Activated CD4-positive, CD25-positive, alpha-beta regulatory T cell treated with anti-CD3 and anti-CD28 coated beads, Interleukin-2, amount 50 U/mL, for 72 hours (primary cell): Measurements from ENCODE around the gene OBP2B.
"Not testable (repeated sequence)": the region's sequence is repeated elsewhere in the genome, so short reads cannot be mapped to it uniquely, and the experiment has no call there.

Experiments
- DNase-seq: peaks from one replicate; pipeline ENCODE4 v3.0.0; 2021

Gene OBP2B, protein sequence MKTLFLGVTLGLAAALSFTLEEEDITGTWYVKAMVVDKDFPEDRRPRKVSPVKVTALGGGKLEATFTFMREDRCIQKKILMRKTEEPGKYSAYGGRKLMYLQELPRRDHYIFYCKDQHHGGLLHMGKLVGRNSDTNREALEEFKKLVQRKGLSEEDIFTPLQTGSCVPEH

GRCh38 chr9:133208880-133209300, at the start of gene OBP2B:
OBP2B (minus strand) TSS chr9:133209250; CDS start chr9:133209199, 51 bp downstream.
- DNase-seq: not testable (repeated sequence)

DNA sequence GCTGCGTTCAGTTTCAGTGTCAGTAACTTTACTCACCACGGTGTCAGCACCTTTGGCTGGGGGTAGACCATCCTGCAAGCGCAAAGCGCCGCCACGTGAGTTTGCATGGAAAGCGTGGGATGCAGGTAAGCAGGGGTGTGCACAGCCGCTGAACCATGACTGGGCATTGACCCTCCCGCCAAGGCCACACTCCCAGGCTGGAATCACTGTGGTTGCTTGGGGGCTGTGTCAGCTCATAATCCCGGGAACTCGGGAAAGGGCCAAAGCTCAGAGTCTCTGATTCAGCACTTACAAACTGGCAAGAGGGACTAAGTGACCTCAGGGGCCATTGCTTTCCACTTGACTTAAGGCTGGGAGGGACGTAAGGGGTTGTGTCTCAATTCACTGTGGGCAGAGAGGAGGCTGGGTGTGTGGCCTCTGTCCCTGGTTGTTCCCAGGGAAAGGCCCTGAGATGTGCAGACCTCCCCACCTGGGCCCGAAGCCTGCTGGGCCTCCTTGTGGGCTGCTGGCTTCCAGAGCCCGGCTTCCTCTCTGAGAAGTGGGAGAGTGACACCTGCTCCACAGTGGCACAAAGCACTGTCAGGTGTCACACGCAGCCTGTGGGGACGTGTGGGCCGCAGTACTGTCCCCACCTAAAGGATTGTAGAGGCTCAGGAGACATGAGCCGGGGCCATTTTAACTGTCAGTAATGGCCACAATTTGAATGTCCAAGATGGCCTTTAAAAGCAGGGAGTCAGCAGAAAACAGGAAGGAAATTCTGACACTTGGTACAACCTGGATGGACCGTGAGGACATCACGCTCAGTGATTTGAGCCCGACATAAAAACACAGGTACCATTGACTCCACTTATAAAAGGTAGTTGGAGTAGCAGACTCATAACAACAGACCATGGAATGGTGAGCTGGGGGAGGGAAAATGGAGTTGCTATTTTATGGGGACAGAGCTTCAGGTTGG, 49.3 kb upstream of the OBP2B start:
- no peak for DNase-seq

DNA sequence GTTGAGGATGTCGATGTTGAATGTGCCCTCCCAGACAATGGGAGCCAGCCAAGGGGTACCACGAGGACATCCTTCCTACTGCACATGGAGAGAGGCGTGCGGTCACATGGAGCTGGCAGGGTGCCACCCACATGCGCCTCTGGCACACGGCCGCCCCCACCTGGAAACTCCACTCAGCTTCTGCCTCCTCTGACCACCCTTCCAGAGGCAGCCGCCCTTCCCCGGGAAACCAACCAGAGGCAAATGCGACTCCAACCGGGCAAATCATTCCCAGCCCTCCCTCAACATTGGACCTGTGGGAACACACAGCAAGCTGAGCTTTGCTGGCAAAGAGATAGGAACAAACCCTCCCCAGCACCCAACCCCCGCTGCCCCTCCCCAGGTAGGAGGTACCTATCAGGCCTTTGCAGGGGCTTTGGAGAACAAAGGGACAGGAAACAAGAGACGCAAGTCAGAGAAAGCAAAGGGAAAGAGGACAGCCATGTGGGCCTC, 48.5 kb upstream of the OBP2B start:
- no peak for DNase-seq

DNA sequence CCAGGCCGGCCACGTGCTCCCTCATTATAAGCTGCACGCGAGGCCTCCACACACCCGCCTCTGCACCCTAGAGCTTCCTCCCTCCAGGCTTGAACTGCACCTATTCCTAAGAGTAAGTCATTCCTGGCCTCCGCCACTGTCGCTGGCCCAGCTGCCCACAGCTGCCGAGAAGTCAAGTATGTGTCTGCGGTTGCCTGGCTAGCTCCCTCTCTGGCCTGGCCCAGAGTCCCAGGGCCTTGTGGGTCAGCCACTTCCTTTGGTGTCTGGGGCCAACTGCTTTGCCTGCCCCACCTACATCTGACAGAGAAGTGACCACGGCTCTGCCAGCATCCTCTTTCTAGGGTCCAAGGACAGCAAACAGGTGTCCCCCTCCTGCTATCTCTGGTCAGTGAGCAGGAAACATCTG, 47.6 kb upstream of the OBP2B start:
- DNase-seq: no peak

- no peak for DNase-seq
Observed at GRCh38 chr9:133256136-133256461, 47.0 kb upstream of the OBP2B start.

DNA sequence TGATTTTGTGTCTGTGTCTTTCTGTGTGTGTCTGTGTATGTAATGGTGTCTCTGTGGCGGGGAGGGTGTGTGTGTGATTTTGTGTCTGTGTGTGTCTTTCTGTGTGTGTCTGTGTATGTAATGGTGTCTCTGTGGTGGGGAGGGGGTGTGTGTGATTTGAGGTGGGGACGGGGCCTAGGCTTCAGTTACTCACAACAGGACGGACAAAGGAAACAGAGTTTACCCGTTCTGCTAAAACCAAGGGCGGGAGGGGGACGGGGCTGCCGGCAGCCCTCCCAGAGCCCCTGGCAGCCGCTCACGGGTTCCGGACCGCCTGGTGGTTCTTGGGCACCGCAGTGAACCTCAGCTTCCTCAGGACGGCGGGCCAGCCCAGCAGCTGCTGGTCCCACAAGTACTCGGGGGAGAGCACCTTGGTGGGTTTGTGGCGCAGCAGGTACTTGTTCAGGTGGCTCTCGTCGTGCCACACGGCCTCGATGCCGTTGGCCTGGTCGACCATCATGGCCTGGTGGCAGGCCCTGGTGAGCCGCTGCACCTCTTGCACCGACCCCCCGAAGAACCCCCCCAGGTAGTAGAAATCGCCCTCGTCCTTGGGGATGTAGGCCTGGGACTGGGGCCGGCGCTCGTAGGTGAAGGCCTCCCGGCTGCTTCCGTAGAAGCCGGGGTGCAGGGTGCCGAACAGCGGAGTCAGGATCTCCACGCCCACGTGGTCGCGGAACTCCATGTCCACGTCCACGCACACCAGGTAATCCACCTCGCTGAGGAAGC, 46.5 kb upstream of the OBP2B start:
- DNase-seq: no peak

DNA sequence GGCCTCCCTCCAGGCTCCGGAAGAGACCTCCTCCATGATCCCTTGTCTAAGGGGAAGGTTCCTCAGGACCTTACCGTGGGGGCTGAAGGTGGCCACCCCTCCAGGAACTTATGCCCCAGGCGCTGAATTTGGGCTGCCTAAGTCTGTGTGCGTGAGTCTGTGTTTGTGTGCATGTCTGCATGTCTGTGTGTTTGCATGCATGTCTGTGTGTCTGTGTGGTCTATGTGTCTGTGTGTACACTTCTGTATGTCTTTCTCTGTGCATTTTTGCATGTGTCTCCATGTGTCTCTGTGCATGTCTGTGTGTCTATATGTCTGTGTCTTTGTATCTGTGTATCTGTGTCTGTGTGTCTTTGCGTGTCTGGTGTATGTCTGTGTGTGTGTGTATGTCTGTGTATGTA, 45.4 kb upstream of the OBP2B start:
- no peak for DNase-seq

DNA sequence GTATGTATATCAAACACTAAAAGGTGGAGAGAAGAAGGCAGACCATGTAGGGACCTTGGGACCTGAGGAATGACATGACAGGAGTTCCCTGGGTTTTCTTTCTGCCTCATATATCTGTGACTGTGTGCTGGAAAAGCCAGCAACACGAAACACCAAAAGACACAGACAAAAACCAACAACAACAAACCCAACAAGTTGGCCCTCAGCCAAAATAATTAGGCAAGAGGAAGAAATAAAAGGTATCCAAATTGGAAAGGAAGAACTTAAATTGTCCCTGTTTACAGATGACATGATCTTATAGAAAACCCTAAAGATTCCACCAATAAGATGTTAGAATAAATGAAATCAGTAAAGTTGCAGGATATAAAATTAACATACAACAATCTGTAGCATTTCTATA, 44.2 kb upstream of the OBP2B start:
- DNase-seq: no peak

GRCh38 chr9:133252301-133253020, 43.4 kb upstream of the OBP2B start:
- DNase-seq: no peak

GRCh38 chr9:133251773-133252172, 42.7 kb upstream of the OBP2B start:
- DNase-seq: no peak

DNA sequence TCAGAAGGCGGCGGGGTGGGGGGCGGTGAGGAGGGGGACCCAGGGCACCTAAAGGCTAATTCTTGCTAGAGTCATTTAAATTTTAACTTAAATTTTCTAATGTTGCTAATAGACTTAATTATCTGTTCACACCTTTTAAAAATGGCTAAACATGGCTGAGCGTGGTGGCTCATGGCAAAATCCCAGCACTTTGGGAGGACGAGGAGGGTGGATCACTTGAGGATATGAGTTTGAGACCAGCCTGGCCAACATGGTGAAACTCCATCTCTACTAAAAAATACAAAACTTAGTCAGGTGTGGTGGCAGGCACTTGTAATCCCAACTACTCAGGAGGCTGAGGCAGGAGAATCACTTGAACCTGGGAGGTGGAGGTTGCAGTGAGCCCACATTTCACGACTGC, 42.2 kb upstream of the OBP2B start:
- DNase-seq: not testable (repeated sequence)

- no peak for DNase-seq
Observed at GRCh38 chr9:133250741-133251170, 41.7 kb upstream of the OBP2B start.

- DNase-seq: no peak
Observed at GRCh38 chr9:133249337-133249736, 40.3 kb upstream of the OBP2B start.

- DNase-seq: no peak
Observed at GRCh38 chr9:133248726-133249295, 39.8 kb upstream of the OBP2B start.

GRCh38 chr9:133247632-133248031, 38.6 kb upstream of the OBP2B start:
- no peak for DNase-seq

GRCh38 chr9:133246991-133247390, 37.9 kb upstream of the OBP2B start:
- DNase-seq: no peak

DNA sequence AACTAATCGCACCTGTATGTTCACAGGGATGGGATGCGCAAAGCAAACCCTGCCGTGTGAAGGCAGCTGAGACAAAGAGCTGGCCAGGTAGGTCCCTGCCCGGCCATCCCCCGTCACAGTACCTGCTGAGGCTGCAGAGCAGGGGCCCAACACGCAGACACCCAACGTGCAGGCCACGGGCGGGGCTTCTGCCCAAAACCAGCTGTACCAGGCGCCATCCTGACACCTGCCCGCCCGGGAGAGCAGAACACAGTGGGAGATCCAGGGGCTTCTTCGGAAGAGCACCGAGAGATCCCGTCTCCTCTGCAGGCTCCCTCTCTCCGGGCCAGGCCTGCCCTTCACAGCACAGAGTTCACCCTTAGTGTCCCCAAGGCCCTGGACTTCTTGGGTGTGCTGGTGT, 37.5 kb upstream of the OBP2B start:
- no peak for DNase-seq

GRCh38 chr9:133242991-133243390, 33.9 kb upstream of the OBP2B start:
- DNase-seq: no peak

GRCh38 chr9:133242241-133242640, 33.2 kb upstream of the OBP2B start:
- DNase-seq: no peak

- DNase-seq: no peak
Observed at GRCh38 chr9:133239533-133240090, 30.6 kb upstream of the OBP2B start.

GRCh38 chr9:133238851-133239532, 29.9 kb upstream of the OBP2B start:
- DNase-seq: peak; percentile 69
